Calu3 (cell line): ENCODE measurements around the gene GFPT1. TPM values are rescaled to one million over a fixed set of nuclear protein-coding genes. Genes with fewer than 3 reads are reported as not detected.

Experiments used
- BruUV-seq: library from RNA; stranded (reverse); fragments of 400-500 nt; replicated peaks from 2 replicates; lab custom pipeline; 2021; lab: Mats Ljungman, UMichigan
- CTCF ChIA-PET: fragments of 300-600 bp; sonication (Branson Sonifier 250); formaldehyde crosslinking; loops from one replicate; lab custom pipeline; 2022; ENCODE audit warnings: antibody characterized with exemption; lab: Charles Lee
- DNase-seq: peaks from one replicate; pipeline ENCODE4 v3.0.0; 2022
- H3K27ac Mint-ChIP-seq: one replicate; pipeline ENCODE4 v1.8.0; 2022; ENCODE audit warnings: mixed read lengths; ENCODE audit not compliant: unreplicated experiment
- H3K27me3 Mint-ChIP-seq: one replicate; pipeline ENCODE4 v1.8.0; 2022; ENCODE audit warnings: mixed read lengths; ENCODE audit not compliant: unreplicated experiment
- H3K36me3 Mint-ChIP-seq: one replicate; pipeline ENCODE4 v1.8.0; 2022; ENCODE audit warnings: mild to moderate bottlenecking, moderate library complexity, mixed read lengths; ENCODE audit not compliant: insufficient read depth, unreplicated experiment
- H3K4me1 Mint-ChIP-seq: one replicate; pipeline ENCODE4 v1.8.0; 2022; ENCODE audit warnings: mild to moderate bottlenecking, low read depth, mixed read lengths; ENCODE audit not compliant: unreplicated experiment
- H3K4me3 Mint-ChIP-seq: one replicate; pipeline ENCODE4 v1.8.0; 2022; ENCODE audit warnings: mild to moderate bottlenecking, low read depth, moderate library complexity, mixed read lengths; ENCODE audit not compliant: unreplicated experiment
- H3K9me3 Mint-ChIP-seq: one replicate; pipeline ENCODE4 v1.8.0; 2022; ENCODE audit warnings: low read depth, mixed read lengths; ENCODE audit not compliant: unreplicated experiment
- CTCF ChIP-seq: fragments of 200-600 bp; IDR thresholded peaks from one replicate; pipeline ENCODE4 v1.8.0; 2022; ENCODE audit warnings: antibody characterized with exemption; ENCODE audit not compliant: unreplicated experiment
- intact Hi-C: fragments of 100-400 bp; cut with micrococcal nuclease; formaldehyde crosslinking; loops from one replicate; pipeline ENCODE4 v1.10.0; 2022; ENCODE audit not compliant: unreplicated experiment
- total RNA-seq: library from RNA; stranded (reverse); gene quantifications from 2 replicates; pipeline ENCODE4 v1.2.3, GENCODE V29; 2022

GFPT1 gene
- total RNA-seq, 1 experiment from 2014 or later, result 98.0 TPM

GRCh38 chr2:69411120-69411519, 24.1 kb upstream of the GFPT1 start:
- Mint-ChIP-seq H3K9me3 (no peaks in the 10 kb centered on the region), H3K27ac (no peak overlapping the region), H3K27me3 (no peaks in the 10 kb centered on the region), H3K4me3 (no peak overlapping the region), H3K4me1 (no peaks in the 10 kb centered on the region), H3K36me3 (no peaks in the 10 kb centered on the region)
- intact Hi-C loops, result no loop called here
- DNase-seq, result no peak
- BruUV-seq, result no TSS peak
- TF ChIP-seq CTCF, result no peak
- CTCF ChIA-PET, result interaction anchor here (1.1 kb wide), 1 partner anchor 10 kb away, joined by 5 read pairs; no protein-coding TSS in a partner anchor

- no peak for DNase-seq
- Mint-ChIP-seq H3K27me3 (no peaks in the 10 kb centered on the region), H3K36me3 (peaks cover 5% of the 10 kb centered on the region), H3K27ac (no peak overlapping the region), H3K4me3 (no peak overlapping the region), H3K9me3 (no peaks in the 10 kb centered on the region), H3K4me1 (no peaks in the 10 kb centered on the region)
- CTCF ChIA-PET, result no interaction called here
- TF ChIP-seq CTCF, result no peak
- intact Hi-C loops, result no loop called here
- BruUV-seq, result no TSS peak
Measured at GRCh38 chr2:69405306-69405705, 18.3 kb upstream of the GFPT1 start.

GRCh38 chr2:69400121-69400520, 13.1 kb upstream of the GFPT1 start:
- peaks cover 6% of the 10 kb centered on the region for H3K36me3 Mint-ChIP-seq
- TF ChIP-seq CTCF, result no peak
- no peaks in the 10 kb centered on the region for H3K27me3 Mint-ChIP-seq
- BruUV-seq, result no TSS peak
- H3K9me3 Mint-ChIP-seq, result no peaks in the 10 kb centered on the region
- no peak for DNase-seq
- intact Hi-C loops, result no loop called here
- no peak overlapping the region for H3K27ac Mint-ChIP-seq
- no peaks in the 10 kb centered on the region for H3K4me1 Mint-ChIP-seq
- H3K4me3 Mint-ChIP-seq, result no peak overlapping the region
- CTCF ChIA-PET, result no interaction called here

- Mint-ChIP-seq H3K36me3 (peaks cover 6% of the 10 kb centered on the region), H3K27ac (no peak overlapping the region), H3K27me3 (no peaks in the 10 kb centered on the region), H3K9me3 (no peaks in the 10 kb centered on the region), H3K4me1 (no peaks in the 10 kb centered on the region), H3K4me3 (no peak overlapping the region)
- CTCF ChIA-PET, result interaction anchor here (0.5 to 0.8 kb wide), 3 partner anchors 87 to 792 kb away, joined by 3 to 4 read pairs (median 4); no protein-coding TSS in a partner anchor
- BruUV-seq, result no TSS peak
- intact Hi-C loops, result no loop called here
- DNase-seq, result no peak
- TF ChIP-seq CTCF, result no peak
Measured at GRCh38 chr2:69397234-69397633, 10.2 kb upstream of the GFPT1 start.
